ENCODE results near the gene ANKRD12. TPM values are rescaled to one million over a fixed set of nuclear protein-coding genes. Genes with fewer than 3 reads are reported as not detected.

ANKRD12 gene
- total and polyA plus RNA-seq, 2 donors (not counting 1 experiment from before 2014, with no cell fraction given): 13.0 to 53.3 TPM

GRCh38 chr18:9249254-9249653 lies 112.7 kb downstream of the ANKRD12 start:
- Histone ChIP-seq H3K4me1 (ENCODE audit: control insufficient read depth, extremely low read depth, insufficient read depth, low read length) (no peaks in the 10 kb centered on the region), H3K4me3 (replicated peaks in 1 of 4; ENCODE audit: control extremely low read depth in 1 of 4, insufficient read depth in 1 of 4, low read depth in 3 of 4, low read length in 4 of 4) (no peak overlapping the region)

GRCh38 chr18:9259173-9259572 lies 122.6 kb downstream of the ANKRD12 start:
- Histone ChIP-seq H3K4me1 (ENCODE audit: control insufficient read depth, extremely low read depth, insufficient read depth, low read length) (no peaks in the 10 kb centered on the region), H3K36me3 (ENCODE audit: control insufficient read depth, insufficient read depth, low read length) (no peaks in the 10 kb centered on the region), H3K79me2 (ENCODE audit: control insufficient read depth, insufficient read depth, low read length) (no peaks in the 10 kb centered on the region), H3K4me3 (replicated peaks in 1 of 4; ENCODE audit: control extremely low read depth in 1 of 4, insufficient read depth in 1 of 4, low read depth in 3 of 4, low read length in 4 of 4) (no peak overlapping the region), H2AFZ (ENCODE audit: low read length) (no peak overlapping the region), H3K4me2 (ENCODE audit: extremely low read depth, insufficient read depth, low read length) (no peak overlapping the region), H3K9ac (ENCODE audit: insufficient read depth, low read length) (no peak overlapping the region), H3K27ac (ENCODE audit: insufficient read depth, low read length) (no peak overlapping the region), H4K20me1 (ENCODE audit: control insufficient read depth, extremely low read depth, insufficient read depth, low read length) (peaks cover 1% of the 10 kb centered on the region), H3K9me3 (ENCODE audit: control insufficient read depth, insufficient read depth, low read depth, low read length) (no peaks in the 10 kb centered on the region), H3K27me3 (ENCODE audit: control insufficient read depth, insufficient read depth, low read length) (no peaks in the 10 kb centered on the region)
- TF ChIP-seq CTCF (conservative IDR thresholded peaks at IDR 0.05 in 1 of 2, IDR thresholded peaks at IDR 0.05 in 1 of 2; ENCODE audit: low read depth in 1 of 2, low read length in 2 of 2): no peak
- no peak for TF ChIP-seq EZH2 (IDR thresholded peaks at IDR 0.05; ENCODE audit: low read length, missing control alignments)
- no peak for DNase-seq (ENCODE audit: low read depth in 2 of 2)

More at GRCh38 chr18:9249254-9249653, 112.7 kb downstream of the ANKRD12 start:
- Histone ChIP-seq H3K9me3 (ENCODE audit: control insufficient read depth, insufficient read depth, low read depth, low read length) (no peaks in the 10 kb centered on the region), H3K9ac (ENCODE audit: insufficient read depth, low read length) (no peak overlapping the region), H3K36me3 (ENCODE audit: control insufficient read depth, insufficient read depth, low read length) (no peaks in the 10 kb centered on the region), H3K4me2 (ENCODE audit: extremely low read depth, insufficient read depth, low read length) (no peak overlapping the region), H2AFZ (ENCODE audit: low read length) (no peak overlapping the region), H3K79me2 (ENCODE audit: control insufficient read depth, insufficient read depth, low read length) (no peaks in the 10 kb centered on the region), H3K27ac (ENCODE audit: insufficient read depth, low read length) (no peak overlapping the region), H3K27me3 (ENCODE audit: control insufficient read depth, insufficient read depth, low read length) (no peaks in the 10 kb centered on the region), H4K20me1 (ENCODE audit: control insufficient read depth, extremely low read depth, insufficient read depth, low read length) (no peaks in the 10 kb centered on the region)
- peak in 1 of 2 donors; percentile 15 for DNase-seq (ENCODE audit: low read depth in 2 of 2)
- TF ChIP-seq EZH2 (IDR thresholded peaks at IDR 0.05; ENCODE audit: low read length, missing control alignments) (no peak), CTCF (conservative IDR thresholded peaks at IDR 0.05 in 1 of 2, IDR thresholded peaks at IDR 0.05 in 1 of 2; ENCODE audit: low read depth in 1 of 2, low read length in 2 of 2) (no peak)

- TF ChIP-seq CTCF (conservative IDR thresholded peaks at IDR 0.05 in 1 of 2, IDR thresholded peaks at IDR 0.05 in 1 of 2; ENCODE audit: low read depth in 1 of 2, low read length in 2 of 2) (no peak), EZH2 (IDR thresholded peaks at IDR 0.05; ENCODE audit: low read length, missing control alignments) (no peak)
- peaks cover 1% of the 10 kb centered on the region for H4K20me1 ChIP-seq (ENCODE audit: control insufficient read depth, extremely low read depth, insufficient read depth, low read length)
- no peak overlapping the region for H3K4me2 ChIP-seq (ENCODE audit: extremely low read depth, insufficient read depth, low read length)
- H3K9me3 ChIP-seq (ENCODE audit: control insufficient read depth, insufficient read depth, low read depth, low read length): no peaks in the 10 kb centered on the region
- no peaks in the 10 kb centered on the region for H3K36me3 ChIP-seq (ENCODE audit: control insufficient read depth, insufficient read depth, low read length)
- no peak overlapping the region for H3K4me3 ChIP-seq (replicated peaks in 1 of 4; ENCODE audit: control extremely low read depth in 1 of 4, insufficient read depth in 1 of 4, low read depth in 3 of 4, low read length in 4 of 4)
- no peaks in the 10 kb centered on the region for H3K4me1 ChIP-seq (ENCODE audit: control insufficient read depth, extremely low read depth, insufficient read depth, low read length)
- H3K79me2 ChIP-seq (ENCODE audit: control insufficient read depth, insufficient read depth, low read length): no peaks in the 10 kb centered on the region
- DNase-seq (ENCODE audit: low read depth in 2 of 2): no peak
- no peaks in the 10 kb centered on the region for H3K27me3 ChIP-seq (ENCODE audit: control insufficient read depth, insufficient read depth, low read length)
- no peak overlapping the region for H3K27ac ChIP-seq (ENCODE audit: insufficient read depth, low read length)
- no peak overlapping the region for H2AFZ ChIP-seq (ENCODE audit: low read length)
- no peak overlapping the region for H3K9ac ChIP-seq (ENCODE audit: insufficient read depth, low read length)
Measured at GRCh38 chr18:9260388-9261380, 124.1 kb downstream of the ANKRD12 start.
